HEK293 (cell line): ENCODE results near the gene WDR1.

Experiments used
- CTCF ChIA-PET: fragments of 350-600 bp; formaldehyde crosslinking; extraction: SDS; loops from one replicate; lab custom pipeline; 2021; ENCODE audit warnings: antibody characterized with exemption; lab: Yijun Ruan, JAX
- POLR2A ChIA-PET: fragments of 300-600 bp; formaldehyde crosslinking; extraction: SDS; loops from one replicate; lab custom pipeline; 2020; ENCODE audit warnings: antibody characterized with exemption, inconsistent platforms; lab: Yijun Ruan, JAX
- H3K27ac ChIP-seq: fragments of 200-500 bp; sonication (Bioruptor generic); 2 replicates; pipeline ENCODE4 v1.5.1; 2014; ENCODE audit warnings: low read depth, low read length, control low read depth, inconsistent platforms; ENCODE audit errors: extremely low read depth
- H3K36me3 ChIP-seq, 2 experiments: fragments of 200-500 bp in 1 of 2; sonication (Bioruptor generic) in 1 of 2; 1 replicate in 1 of 2; 2 replicates in 1 of 2; pipeline ENCODE4 v1.5.1; 2014 to 2017; ENCODE audit warnings: inconsistent platforms in 2 of 2, low read length in 2 of 2; ENCODE audit not compliant: control insufficient read depth in 2 of 2, insufficient read depth in 1 of 2
- H3K4me1 ChIP-seq: fragments of 200-500 bp; sonication (Bioruptor generic); 2 replicates; pipeline ENCODE4 v1.5.1; 2014; ENCODE audit warnings: mild to moderate bottlenecking, low read length, inconsistent platforms; ENCODE audit not compliant: control insufficient read depth, insufficient read depth
- H3K4me3 ChIP-seq: 2 replicates; pipeline ENCODE4 v1.5.1; 2011; ENCODE audit warnings: low read depth, mild to moderate bottlenecking, control low read depth, low read length, moderate library complexity
- H3K9me3 ChIP-seq: fragments of 200-500 bp; sonication (Bioruptor generic); 2 replicates; pipeline ENCODE4 v1.5.1; 2014; ENCODE audit warnings: low read depth, low read length, inconsistent platforms; ENCODE audit not compliant: control insufficient read depth, insufficient read depth
- AEBP2 ChIP-seq: fragments of 450-650 bp; formaldehyde crosslinking; IDR thresholded peaks from 2 replicates; pipeline ENCODE4 v1.5.1; 2016; ENCODE audit warnings: missing biosample characterization, missing genetic modification characterization, borderline replicate concordance
- GLIS1 ChIP-seq: fragments of 450-650 bp; formaldehyde crosslinking; IDR thresholded peaks from 2 replicates; pipeline ENCODE4 v1.5.1; 2016; ENCODE audit warnings: missing biosample characterization, missing genetic modification characterization
- HIC1 ChIP-seq: fragments of 450-650 bp; formaldehyde crosslinking; IDR thresholded peaks from 2 replicates; pipeline ENCODE4 v1.5.1; 2016; ENCODE audit warnings: missing biosample characterization, missing genetic modification characterization
- SP3 ChIP-seq: fragments of 450-650 bp; formaldehyde crosslinking; IDR thresholded peaks from 2 replicates; pipeline ENCODE4 v1.5.1; 2016; ENCODE audit warnings: missing biosample characterization, missing genetic modification characterization
- SP7 ChIP-seq: fragments of 450-650 bp; formaldehyde crosslinking; IDR thresholded peaks from 2 replicates; pipeline ENCODE4 v1.5.1; 2016; ENCODE audit warnings: missing biosample characterization, missing genetic modification characterization
- ZFP37 ChIP-seq: fragments of 450-650 bp; formaldehyde crosslinking; IDR thresholded peaks from 2 replicates; pipeline ENCODE4 v1.5.1; 2016; ENCODE audit warnings: missing biosample characterization, missing genetic modification characterization
- ZNF175 ChIP-seq: fragments of 450-650 bp; formaldehyde crosslinking; IDR thresholded peaks from 2 replicates; pipeline ENCODE4 v1.5.1; 2016; ENCODE audit warnings: missing biosample characterization, missing genetic modification characterization
- ZNF184 ChIP-seq: fragments of 450-650 bp; IDR thresholded peaks from 2 replicates; pipeline ENCODE4 v1.5.1; 2018; ENCODE audit warnings: missing biosample characterization, mild to moderate bottlenecking, missing genetic modification characterization
- ZNF341 ChIP-seq: fragments of 450-650 bp; formaldehyde crosslinking; IDR thresholded peaks from 2 replicates; pipeline ENCODE4; 2016; ENCODE audit warnings: low read depth, missing biosample characterization, missing genetic modification characterization
- ZNF37A ChIP-seq: fragments of 450-650 bp; IDR thresholded peaks from 2 replicates; pipeline ENCODE4 v1.5.1; 2018; ENCODE audit warnings: missing biosample characterization, missing genetic modification characterization
- ZNF394 ChIP-seq: fragments of 450-650 bp; formaldehyde crosslinking; IDR thresholded peaks from 2 replicates; pipeline ENCODE4 v1.5.1; 2016; ENCODE audit warnings: missing biosample characterization, missing genetic modification characterization, mild to moderate bottlenecking, moderate library complexity, borderline replicate concordance
- ZNF529 ChIP-seq: fragments of 450-650 bp; formaldehyde crosslinking; IDR thresholded peaks from 2 replicates; pipeline ENCODE4 v1.5.1; 2017; ENCODE audit warnings: missing genetic modification characterization, missing biosample characterization; ENCODE audit not compliant: insufficient replicate concordance
- ZNF548 ChIP-seq: fragments of 450-650 bp; formaldehyde crosslinking; IDR thresholded peaks from 2 replicates; pipeline ENCODE4 v1.5.1; 2016; ENCODE audit warnings: missing biosample characterization, missing genetic modification characterization
- ZNF768 ChIP-seq: fragments of 450-650 bp; formaldehyde crosslinking; IDR thresholded peaks from 2 replicates; pipeline ENCODE4 v1.5.1; 2018; ENCODE audit warnings: missing biosample characterization, mild to moderate bottlenecking, missing genetic modification characterization
- ZNF776 ChIP-seq: fragments of 450-650 bp; formaldehyde crosslinking; IDR thresholded peaks from 2 replicates; pipeline ENCODE4 v1.5.0; 2017; ENCODE audit warnings: missing biosample characterization, missing genetic modification characterization, borderline replicate concordance
- ZNF843 ChIP-seq: fragments of 450-650 bp; formaldehyde crosslinking; IDR thresholded peaks from 2 replicates; pipeline ENCODE4 v1.5.1; 2016; ENCODE audit warnings: missing biosample characterization, missing genetic modification characterization
- TF ChIP-seq, protein P1 (sequence below): fragments of 450-650 bp; IDR thresholded peaks from 2 replicates; pipeline ENCODE4 v1.5.1; 2018; ENCODE audit warnings: missing biosample characterization, mild to moderate bottlenecking, missing genetic modification characterization
- TF ChIP-seq, protein P2 (sequence below): fragments of 450-650 bp; formaldehyde crosslinking; IDR thresholded peaks from 2 replicates; pipeline ENCODE4 v1.5.1; 2017; ENCODE audit warnings: missing biosample characterization, missing genetic modification characterization
- TF ChIP-seq, protein P3 (sequence below): fragments of 450-650 bp; formaldehyde crosslinking; IDR thresholded peaks from 2 replicates; pipeline ENCODE4 v1.5.1; 2016; ENCODE audit warnings: missing biosample characterization, missing genetic modification characterization
- TF ChIP-seq, protein P4 (sequence below): fragments of 450-650 bp; formaldehyde crosslinking; IDR thresholded peaks from 2 replicates; pipeline ENCODE4 v1.5.1; 2016; ENCODE audit warnings: missing biosample characterization, missing genetic modification characterization

The WDR1 gene

DNA sequence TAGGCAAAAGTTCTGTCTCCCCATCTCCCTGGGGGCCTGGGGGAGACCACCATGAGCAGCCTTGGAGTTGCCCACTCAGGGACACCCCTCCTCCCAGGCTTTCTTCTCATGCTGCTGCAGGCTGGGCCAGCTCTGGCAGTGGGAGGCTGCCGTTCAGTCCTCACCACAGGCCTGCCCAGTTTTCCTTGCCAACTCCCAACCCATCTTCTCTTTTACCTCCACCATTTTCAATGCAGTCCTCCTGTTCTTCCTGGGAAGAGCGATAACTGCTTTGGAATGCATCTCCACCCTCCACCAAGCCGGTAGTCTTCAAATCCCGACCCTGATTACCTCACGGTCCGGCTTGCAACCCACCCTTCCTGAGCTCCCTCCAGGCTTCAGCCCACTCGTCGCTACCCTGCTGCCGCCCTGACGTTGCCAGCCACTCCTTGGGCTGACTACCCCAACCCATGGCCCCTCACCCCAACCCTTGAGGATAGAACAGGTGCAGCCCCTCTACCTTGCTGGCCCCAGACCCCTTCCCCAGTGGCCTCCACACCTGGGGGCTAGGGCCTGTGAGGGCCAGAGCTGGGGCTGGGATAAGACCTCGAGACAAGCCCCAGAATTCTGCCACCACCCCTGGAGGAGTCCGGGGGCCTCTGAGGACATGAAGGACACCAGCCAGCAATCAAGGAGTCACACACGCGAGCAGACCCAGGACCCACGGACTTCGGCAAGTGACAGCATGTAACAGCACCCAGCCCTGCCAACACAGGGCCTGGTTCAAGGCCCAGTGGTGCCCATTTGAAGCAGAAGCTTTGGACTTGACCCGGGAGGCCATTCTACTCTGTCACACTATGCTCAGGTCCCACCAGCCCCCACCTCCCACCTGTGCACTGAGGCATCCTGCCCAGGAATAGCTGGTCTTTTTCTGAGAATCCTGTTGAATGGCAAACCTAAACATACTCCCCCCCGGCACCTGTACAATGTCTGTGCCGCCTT, 9.2 kb downstream of the WDR1 start:
- ChIA-PET CTCF (no interaction called here), POLR2A (interaction anchor here (3.4 kb wide), 1 partner anchor 10 kb away, joined by 19 read pairs; the partner anchor contains the start of gene WDR1)
- Histone ChIP-seq H3K4me3 (no peak overlapping the region), H3K27ac (no peak overlapping the region), H3K9me3 (no peaks in the 10 kb centered on the region), H3K4me1 (no peaks in the 10 kb centered on the region), H3K36me3 (peaks cover 0 to 83% of the 10 kb centered on the region in 2 experiments; a peak in 1 of 3 replicates)
- TF ChIP-seq, protein P1, sequence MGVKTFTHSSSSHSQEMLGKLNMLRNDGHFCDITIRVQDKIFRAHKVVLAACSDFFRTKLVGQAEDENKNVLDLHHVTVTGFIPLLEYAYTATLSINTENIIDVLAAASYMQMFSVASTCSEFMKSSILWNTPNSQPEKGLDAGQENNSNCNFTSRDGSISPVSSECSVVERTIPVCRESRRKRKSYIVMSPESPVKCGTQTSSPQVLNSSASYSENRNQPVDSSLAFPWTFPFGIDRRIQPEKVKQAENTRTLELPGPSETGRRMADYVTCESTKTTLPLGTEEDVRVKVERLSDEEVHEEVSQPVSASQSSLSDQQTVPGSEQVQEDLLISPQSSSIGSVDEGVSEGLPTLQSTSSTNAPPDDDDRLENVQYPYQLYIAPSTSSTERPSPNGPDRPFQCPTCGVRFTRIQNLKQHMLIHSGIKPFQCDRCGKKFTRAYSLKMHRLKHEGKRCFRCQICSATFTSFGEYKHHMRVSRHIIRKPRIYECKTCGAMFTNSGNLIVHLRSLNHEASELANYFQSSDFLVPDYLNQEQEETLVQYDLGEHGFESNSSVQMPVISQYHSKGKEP (tag by site-specific recombination): no peak
- no peak for TF ChIP-seq ZNF175 (tag by site-specific recombination)
- no peak for TF ChIP-seq ZNF37A (tag by site-specific recombination)
- no peak for TF ChIP-seq SP3
- TF ChIP-seq ZNF548 (tag by site-specific recombination): 0 out of 2 replicates have a peak, but pooled peaks have one; percentile 38

DNA sequence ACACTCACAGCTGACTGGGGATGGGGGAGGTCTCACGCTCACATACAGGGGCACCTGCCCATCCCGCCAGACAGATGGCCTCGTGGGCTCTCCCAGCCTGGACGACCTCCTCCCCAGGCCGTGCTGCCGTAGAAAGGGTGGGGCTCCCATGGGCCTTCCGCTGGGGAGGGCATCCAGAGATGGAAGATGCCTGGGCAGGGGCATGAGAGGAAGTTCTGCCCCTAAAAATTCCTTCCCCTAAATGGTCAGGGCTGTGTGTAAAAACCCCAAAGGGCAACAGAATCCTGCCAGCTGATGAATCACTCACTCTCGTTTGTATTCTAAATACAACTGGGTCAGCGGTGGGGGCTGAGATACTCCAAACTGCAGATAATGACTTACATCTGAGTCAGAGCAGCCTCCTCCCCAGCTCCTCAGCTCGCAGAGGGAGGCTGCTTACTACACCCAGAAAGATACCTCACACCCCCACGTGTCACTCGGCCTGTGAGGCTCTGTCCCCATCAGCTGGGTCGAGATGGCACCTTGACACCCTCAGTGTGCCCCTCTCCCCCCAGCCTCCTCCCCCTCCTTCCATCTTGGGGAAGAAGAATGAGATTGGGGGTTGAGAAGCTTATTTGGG, 10.1 kb downstream of the WDR1 start:
- Histone ChIP-seq H3K36me3 (peaks cover 0 to 83% of the 10 kb centered on the region in 2 experiments; a peak in 1 of 3 replicates), H3K4me3 (no peak overlapping the region), H3K4me1 (no peaks in the 10 kb centered on the region), H3K9me3 (no peaks in the 10 kb centered on the region), H3K27ac (no peak overlapping the region)
- POLR2A ChIA-PET: interaction anchor here (3.4 kb wide), 1 partner anchor 11 kb away, joined by 19 read pairs; the partner anchor contains the start of gene WDR1
- CTCF ChIA-PET: no interaction called here
- TF ChIP-seq ZNF529 (tag by site-specific recombination) (no peak), ZFP37 (no peak), ZNF776 (tag by site-specific recombination) (no peak), GLIS1 (tag by site-specific recombination) (0 out of 2 replicates have a peak, but pooled peaks have one; percentile 9), ZNF843 (tag by site-specific recombination) (no peak), SP3 (no peak), ZNF341 (0 out of 2 replicates have a peak, but pooled peaks have one; percentile 17), HIC1 (tag by site-specific recombination) (peak; percentile 48; the same call in 1 of the 2 replicates), AEBP2 (tag by site-specific recombination) (no peak), ZNF184 (tag by site-specific recombination) (no peak), ZNF394 (peak; percentile 40; the same call in 1 of the 2 replicates), SP7 (tag by site-specific recombination) (0 out of 2 replicates have a peak, but pooled peaks have one; percentile 23), ZNF768 (tag by site-specific recombination) (no peak)
- TF ChIP-seq, protein P2, sequence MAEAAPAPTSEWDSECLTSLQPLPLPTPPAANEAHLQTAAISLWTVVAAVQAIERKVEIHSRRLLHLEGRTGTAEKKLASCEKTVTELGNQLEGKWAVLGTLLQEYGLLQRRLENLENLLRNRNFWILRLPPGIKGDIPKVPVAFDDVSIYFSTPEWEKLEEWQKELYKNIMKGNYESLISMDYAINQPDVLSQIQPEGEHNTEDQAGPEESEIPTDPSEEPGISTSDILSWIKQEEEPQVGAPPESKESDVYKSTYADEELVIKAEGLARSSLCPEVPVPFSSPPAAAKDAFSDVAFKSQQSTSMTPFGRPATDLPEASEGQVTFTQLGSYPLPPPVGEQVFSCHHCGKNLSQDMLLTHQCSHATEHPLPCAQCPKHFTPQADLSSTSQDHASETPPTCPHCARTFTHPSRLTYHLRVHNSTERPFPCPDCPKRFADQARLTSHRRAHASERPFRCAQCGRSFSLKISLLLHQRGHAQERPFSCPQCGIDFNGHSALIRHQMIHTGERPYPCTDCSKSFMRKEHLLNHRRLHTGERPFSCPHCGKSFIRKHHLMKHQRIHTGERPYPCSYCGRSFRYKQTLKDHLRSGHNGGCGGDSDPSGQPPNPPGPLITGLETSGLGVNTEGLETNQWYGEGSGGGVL: peak; percentile 53; the same call in 1 of the 2 replicates
- TF ChIP-seq, protein P3, sequence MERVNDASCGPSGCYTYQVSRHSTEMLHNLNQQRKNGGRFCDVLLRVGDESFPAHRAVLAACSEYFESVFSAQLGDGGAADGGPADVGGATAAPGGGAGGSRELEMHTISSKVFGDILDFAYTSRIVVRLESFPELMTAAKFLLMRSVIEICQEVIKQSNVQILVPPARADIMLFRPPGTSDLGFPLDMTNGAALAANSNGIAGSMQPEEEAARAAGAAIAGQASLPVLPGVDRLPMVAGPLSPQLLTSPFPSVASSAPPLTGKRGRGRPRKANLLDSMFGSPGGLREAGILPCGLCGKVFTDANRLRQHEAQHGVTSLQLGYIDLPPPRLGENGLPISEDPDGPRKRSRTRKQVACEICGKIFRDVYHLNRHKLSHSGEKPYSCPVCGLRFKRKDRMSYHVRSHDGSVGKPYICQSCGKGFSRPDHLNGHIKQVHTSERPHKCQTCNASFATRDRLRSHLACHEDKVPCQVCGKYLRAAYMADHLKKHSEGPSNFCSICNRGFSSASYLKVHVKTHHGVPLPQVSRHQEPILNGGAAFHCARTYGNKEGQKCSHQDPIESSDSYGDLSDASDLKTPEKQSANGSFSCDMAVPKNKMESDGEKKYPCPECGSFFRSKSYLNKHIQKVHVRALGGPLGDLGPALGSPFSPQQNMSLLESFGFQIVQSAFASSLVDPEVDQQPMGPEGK (tag by site-specific recombination): 0 out of 2 replicates have a peak, but pooled peaks have one; percentile 32
- TF ChIP-seq, protein P4, sequence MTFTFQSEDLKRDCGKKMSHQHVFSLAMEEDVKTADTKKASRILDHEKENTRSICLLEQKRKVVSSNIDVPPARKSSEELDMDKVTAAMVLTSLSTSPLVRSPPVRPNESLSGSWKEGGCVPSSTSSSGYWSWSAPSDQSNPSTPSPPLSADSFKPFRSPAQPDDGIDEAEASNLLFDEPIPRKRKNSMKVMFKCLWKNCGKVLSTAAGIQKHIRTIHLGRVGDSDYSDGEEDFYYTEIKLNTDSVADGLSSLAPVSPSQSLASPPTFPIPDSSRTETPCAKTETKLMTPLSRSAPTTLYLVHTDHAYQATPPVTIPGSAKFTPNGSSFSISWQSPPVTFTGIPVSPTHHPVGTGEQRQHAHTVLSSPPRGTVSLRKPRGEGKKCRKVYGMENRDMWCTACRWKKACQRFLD: no peak
